Measurements from ENCODE around the gene TRPM5. TPM values are rescaled to one million over a fixed set of nuclear protein-coding genes. Genes with fewer than 3 reads are reported as not detected.
"Not testable (repeated sequence)": the region's sequence is repeated elsewhere in the genome, so short reads cannot be mapped to it uniquely, and the experiment has no call there.

The TRPM5 gene
- total RNA-seq, 4 donors from 2014 or later = not detected

DNA sequence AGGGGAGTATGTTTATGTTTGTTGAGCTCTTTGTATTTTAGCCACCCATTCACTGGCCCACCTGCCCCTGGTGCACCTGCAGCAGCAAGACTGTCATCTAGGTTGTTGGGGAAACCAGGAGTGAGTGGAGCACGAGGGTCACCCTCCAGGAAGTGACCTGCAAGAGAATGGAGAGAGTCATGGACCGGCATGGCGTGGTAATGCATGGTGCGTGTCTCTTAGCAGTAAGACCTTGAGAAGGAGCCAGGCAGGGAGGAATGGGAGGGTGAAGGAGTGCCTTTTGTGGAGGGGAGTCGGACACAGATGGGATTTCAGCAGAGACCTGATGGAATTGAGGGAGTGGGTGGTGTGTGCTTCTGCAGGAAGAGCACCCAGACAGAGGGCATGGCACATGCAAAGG lies 38.4 kb upstream of the TRPM5 start:
- H3K4me1 ChIP-seq = peaks cover 0 to 17% (median 0%) of the 10 kb centered on the region in 3 donors
- intact Hi-C loops (cut with DNase I) = no loop called here
- WGBS, 2 donors = 67 to 89% methylated on average over 4 to 5 of the region's 5 CpGs
- H3K36me3 ChIP-seq = no peaks in the 10 kb centered on the region
- H3K27ac ChIP-seq = no peak overlapping the region
- no peak for TF ChIP-seq POLR2A (IDR thresholded peaks at IDR 0.05)
- TF ChIP-seq, protein P1, sequence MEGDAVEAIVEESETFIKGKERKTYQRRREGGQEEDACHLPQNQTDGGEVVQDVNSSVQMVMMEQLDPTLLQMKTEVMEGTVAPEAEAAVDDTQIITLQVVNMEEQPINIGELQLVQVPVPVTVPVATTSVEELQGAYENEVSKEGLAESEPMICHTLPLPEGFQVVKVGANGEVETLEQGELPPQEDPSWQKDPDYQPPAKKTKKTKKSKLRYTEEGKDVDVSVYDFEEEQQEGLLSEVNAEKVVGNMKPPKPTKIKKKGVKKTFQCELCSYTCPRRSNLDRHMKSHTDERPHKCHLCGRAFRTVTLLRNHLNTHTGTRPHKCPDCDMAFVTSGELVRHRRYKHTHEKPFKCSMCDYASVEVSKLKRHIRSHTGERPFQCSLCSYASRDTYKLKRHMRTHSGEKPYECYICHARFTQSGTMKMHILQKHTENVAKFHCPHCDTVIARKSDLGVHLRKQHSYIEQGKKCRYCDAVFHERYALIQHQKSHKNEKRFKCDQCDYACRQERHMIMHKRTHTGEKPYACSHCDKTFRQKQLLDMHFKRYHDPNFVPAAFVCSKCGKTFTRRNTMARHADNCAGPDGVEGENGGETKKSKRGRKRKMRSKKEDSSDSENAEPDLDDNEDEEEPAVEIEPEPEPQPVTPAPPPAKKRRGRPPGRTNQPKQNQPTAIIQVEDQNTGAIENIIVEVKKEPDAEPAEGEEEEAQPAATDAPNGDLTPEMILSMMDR (IDR thresholded peaks at IDR 0.05) = no peak
- H3K27me3 ChIP-seq = peaks cover 0 to 36% (median 0%) of the 10 kb centered on the region in 4 donors
- H3K4me3 ChIP-seq = no peak overlapping the region
- peaks cover 0 to 22% (median 13%) of the 10 kb centered on the region in 3 donors for H3K9me3 ChIP-seq
- no peak for DNase-seq

DNA sequence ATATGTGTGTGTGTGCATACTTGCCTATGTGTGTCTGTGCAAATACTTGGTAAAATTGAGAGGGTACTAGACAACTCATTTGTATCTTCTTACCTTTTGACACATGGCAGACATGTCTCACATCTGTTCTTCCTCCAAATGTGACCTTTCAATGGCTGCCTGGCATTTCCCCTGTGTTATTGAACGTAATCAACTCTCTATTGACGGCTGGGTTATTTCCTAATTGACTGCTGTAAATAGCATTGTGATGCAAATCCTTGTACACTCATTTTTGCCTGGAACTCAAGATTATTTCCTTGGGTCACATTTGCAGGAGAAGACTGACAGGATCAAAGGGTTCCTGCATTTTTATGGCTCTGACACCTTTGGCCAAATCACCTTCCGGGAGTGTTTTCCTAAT lies 37.9 kb upstream of the TRPM5 start:
- Histone ChIP-seq H3K36me3 (no peaks in the 10 kb centered on the region), H3K27ac (no peak overlapping the region), H3K4me1 (peaks cover 0 to 17% (median 0%) of the 10 kb centered on the region in 3 donors), H3K4me3 (no peak overlapping the region), H3K27me3 (peaks cover 0 to 36% (median 0%) of the 10 kb centered on the region in 4 donors), H3K9me3 (peaks cover 0 to 17% (median 7%) of the 10 kb centered on the region in 3 donors)
- intact Hi-C loops (cut with DNase I) = no loop called here
- no peak for DNase-seq
- 71 to 80% methylated on average over 3 of the region's 3 CpGs for WGBS, 2 donors
- TF ChIP-seq, protein P1 (IDR thresholded peaks at IDR 0.05) = no peak
- TF ChIP-seq POLR2A (IDR thresholded peaks at IDR 0.05) = no peak

DNA sequence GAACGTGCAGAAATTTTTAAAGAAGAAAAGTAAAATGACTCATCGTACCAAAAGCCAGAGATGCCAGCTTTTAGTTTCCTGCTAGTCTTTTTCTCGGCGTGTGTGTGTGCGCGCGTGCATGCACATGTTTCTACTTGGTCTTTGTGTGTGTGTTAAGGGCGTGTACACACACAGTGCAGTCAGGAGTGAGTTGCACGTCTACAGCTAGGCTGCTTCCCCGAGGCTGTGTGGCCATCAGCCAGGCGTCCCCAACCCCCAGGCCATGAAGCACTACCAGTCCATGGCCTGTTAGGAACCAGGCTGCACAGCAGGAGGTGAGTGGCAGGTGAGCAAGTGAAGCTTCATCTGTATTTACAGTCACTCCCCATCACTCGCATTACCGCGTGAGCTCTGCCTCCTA lies 36.9 kb upstream of the TRPM5 start:
- Histone ChIP-seq H3K27me3 (peaks cover 0 to 28% (median 0%) of the 10 kb centered on the region in 4 donors), H3K9me3 (peaks cover 0 to 9% (median 7%) of the 10 kb centered on the region in 3 donors), H3K27ac (peak overlapping the region in 2 of 4 donors; percentile 45 to 54), H3K4me3 (no peak overlapping the region), H3K4me1 (peaks cover 0 to 17% (median 0%) of the 10 kb centered on the region in 3 donors), H3K36me3 (no peaks in the 10 kb centered on the region)
- intact Hi-C loops (cut with DNase I) = no loop called here
- WGBS, 2 donors = 35 to 46% methylated on average over 14 of the region's 14 CpGs
- no peak for DNase-seq
- TF ChIP-seq, protein P1 (IDR thresholded peaks at IDR 0.05) = no peak
- TF ChIP-seq POLR2A (IDR thresholded peaks at IDR 0.05) = no peak

DNA sequence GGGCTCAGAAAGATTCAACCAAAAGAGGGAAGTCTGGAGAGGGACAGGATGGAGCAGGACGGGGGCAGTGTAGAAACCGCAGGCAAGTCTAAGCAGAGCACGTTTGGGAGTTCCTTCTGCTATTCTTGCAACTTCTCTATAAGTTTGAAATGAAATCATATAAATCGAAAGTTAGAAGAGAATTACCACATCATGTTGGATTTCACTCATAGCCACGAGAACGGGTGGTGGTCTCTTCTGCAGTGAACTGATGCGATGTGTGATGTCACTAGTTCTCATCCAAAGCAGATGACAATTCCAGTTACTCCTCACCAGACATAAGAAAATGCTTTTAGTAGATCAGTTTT lies 36.5 kb upstream of the TRPM5 start:
- H3K4me3 ChIP-seq = peak overlapping the region in 1 of 4 donors; percentile 4
- 11 to 32% methylated on average over 7 of the region's 7 CpGs for WGBS, 2 donors
- H3K4me1 ChIP-seq = peaks cover 0 to 17% (median 0%) of the 10 kb centered on the region in 3 donors
- intact Hi-C loops (cut with DNase I) = no loop called here
- H3K27me3 ChIP-seq = peaks cover 0 to 27% (median 0%) of the 10 kb centered on the region in 4 donors
- peaks cover 0 to 9% (median 7%) of the 10 kb centered on the region in 3 donors for H3K9me3 ChIP-seq
- TF ChIP-seq POLR2A (IDR thresholded peaks at IDR 0.05) = no peak
- peak overlapping the region in 2 of 4 donors; percentile 45 to 54 for H3K27ac ChIP-seq
- no peaks in the 10 kb centered on the region for H3K36me3 ChIP-seq
- DNase-seq = no peak

DNA sequence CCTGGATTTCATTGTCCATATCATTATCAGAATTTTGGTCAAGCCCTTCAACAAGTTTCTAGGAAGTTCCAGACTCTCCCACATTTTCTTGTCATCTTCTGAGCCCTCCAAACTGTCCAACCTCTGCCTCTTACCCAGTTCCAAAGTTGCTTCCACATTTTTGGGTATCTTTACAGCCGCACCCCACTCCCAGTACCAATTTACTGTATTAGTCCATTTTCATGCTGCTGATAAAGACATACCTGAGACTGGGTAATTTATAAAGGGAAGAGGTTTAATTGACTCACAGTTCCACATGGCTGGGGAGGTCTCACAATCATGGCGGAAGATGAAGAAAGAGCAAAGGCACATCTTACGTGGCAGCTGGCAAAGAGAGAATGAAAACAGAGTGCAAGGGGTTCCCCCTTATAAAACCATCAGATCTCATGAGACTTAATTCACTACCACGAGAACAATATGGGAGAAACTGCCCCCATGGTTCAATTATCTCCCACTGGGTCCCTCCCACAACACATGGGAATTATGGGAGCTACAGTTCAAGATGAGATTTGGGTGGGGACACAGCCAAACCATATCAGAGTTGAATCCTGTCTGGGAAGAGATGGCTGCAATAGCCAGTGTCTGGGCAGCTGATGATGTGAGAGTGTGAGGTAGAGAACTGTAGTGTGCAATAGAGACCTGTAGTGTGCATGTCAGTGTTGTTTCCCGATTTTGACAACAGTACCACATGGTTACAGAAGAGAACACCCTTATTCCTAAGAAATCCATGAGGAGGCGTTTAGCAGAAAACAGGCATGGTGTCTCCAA lies 36.0 kb upstream of the TRPM5 start:
- WGBS, 2 donors = 53 to 59% methylated on average over 6 of the region's 6 CpGs
- H3K4me3 ChIP-seq = peak overlapping the region in 1 of 4 donors; percentile 4
- H3K27ac ChIP-seq = peak overlapping the region in 2 of 4 donors; percentile 45 to 54
- peaks cover 0 to 27% (median 0%) of the 10 kb centered on the region in 4 donors for H3K27me3 ChIP-seq
- H3K36me3 ChIP-seq; DNase-seq; intact Hi-C loops (cut with DNase I); H3K9me3 ChIP-seq: not testable (repeated sequence)
- peaks cover 0 to 17% (median 0%) of the 10 kb centered on the region in 3 donors for H3K4me1 ChIP-seq

DNA sequence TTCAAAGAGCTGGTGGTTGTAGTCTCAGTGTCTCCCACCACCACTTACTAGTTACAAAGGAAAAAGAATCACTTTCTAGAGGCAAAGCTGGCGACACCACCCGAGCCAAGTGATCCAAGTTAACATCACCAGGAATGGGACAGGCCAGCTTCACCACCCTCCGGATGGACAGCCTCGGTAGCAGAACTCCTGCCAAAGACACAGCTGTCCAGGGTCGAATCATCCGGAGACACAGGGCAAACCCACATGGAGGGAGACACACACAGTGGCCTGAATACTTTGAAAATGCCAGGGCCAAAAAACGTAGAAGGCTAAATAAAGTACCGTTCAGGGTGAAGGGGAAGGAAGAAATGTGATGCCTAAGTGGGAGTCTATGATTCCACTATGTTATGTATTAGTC lies 33.6 kb upstream of the TRPM5 start:
- peaks cover 0 to 9% (median 7%) of the 10 kb centered on the region in 3 donors for H3K9me3 ChIP-seq
- peaks cover 0 to 9% (median 0%) of the 10 kb centered on the region in 4 donors for H3K27me3 ChIP-seq
- peaks cover 0 to 17% (median 0%) of the 10 kb centered on the region in 3 donors for H3K4me1 ChIP-seq
- TF ChIP-seq POLR2A (IDR thresholded peaks at IDR 0.05) = no peak
- TF ChIP-seq, protein P1 (IDR thresholded peaks at IDR 0.05) = no peak
- DNase-seq = no peak
- H3K27ac ChIP-seq = no peak overlapping the region
- no peaks in the 10 kb centered on the region for H3K36me3 ChIP-seq
- WGBS, 2 donors = 79 to 87% methylated on average over 8 of the region's 8 CpGs
- H3K4me3 ChIP-seq = no peak overlapping the region
- intact Hi-C loops (cut with DNase I) = no loop called here

Measured in esophagus squamous epithelium (tissue), 5 donors.